GM21367 (cell line): ENCODE measurements around the gene CMIP.

Source experiments
- ATAC-seq: cut with Tn5 transposase; IDR thresholded peaks from one replicate; pipeline ENCODE4 v1.9.1; 2021; ENCODE audit not compliant: unreplicated experiment

Gene CMIP

DNA sequence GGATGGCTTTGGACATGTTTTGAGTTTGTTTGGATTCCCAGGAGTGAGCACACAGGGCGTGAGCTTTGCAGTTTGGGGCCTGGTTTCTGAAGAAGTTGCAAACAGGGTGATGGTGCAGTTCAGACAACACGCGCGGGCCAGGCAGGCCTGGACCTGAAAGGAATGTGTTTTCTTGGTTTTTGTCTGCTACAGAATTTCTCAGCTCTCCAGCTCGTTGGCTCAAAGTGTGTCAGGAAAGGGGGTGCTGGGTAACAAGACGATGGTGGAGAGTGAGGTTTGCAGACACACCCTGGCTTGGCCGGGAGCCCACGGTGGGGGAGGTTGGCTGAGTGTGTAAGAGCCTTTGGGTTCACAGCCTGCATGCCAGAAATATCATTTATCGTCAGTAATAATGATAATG, 82.3 kb downstream of the CMIP start:
- ATAC-seq, result no peak

- ATAC-seq, result no peak
Observed at GRCh38 chr16:81527477-81528178, 83.0 kb downstream of the CMIP start.

- no peak for ATAC-seq
Observed at GRCh38 chr16:81528256-81528655, 83.6 kb downstream of the CMIP start.

DNA sequence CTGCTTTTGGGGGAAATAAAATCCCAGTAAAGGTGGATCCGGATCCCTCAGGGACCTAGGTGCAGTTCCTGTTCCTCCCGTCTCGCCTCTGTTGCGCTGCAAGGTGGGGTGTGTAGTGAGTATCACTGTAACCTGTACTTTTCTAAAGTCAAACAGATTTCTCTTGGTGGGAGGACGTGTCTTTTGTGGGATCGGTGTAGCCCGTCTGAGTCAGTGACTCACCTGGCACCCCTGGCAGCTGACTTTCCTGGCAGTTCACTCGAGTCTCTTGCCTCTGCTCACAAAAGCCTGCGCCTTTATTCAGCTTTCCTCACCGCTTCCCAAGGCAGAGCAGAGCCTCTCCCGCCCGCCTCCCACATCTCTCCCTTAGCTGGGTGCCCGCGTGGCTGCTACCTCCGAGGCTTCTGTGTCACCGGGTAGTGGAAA, 85.7 kb downstream of the CMIP start:
- ATAC-seq, result no peak

DNA sequence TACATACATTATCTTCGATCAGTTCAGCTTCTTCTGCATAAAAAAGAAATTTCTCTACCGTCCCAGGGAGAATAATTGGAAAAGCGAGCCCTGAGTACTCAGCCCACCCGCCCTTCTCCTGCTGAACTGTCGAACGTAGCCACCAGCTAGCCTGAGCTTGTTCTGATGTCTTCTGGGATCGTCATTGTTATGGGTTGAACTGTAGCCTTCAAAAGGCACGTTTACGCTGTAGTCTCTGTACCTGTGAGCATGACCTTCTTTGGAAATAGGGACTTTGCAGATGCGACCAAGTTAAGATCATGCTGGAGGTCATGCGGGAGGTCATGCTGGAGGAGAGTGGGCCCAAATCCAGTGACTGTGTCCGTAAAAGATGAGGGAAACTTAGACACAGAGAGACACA, 86.2 kb downstream of the CMIP start:
- ATAC-seq, result no peak

- no peak for ATAC-seq
Observed at GRCh38 chr16:81531419-81531821, 86.8 kb downstream of the CMIP start.

GRCh38 chr16:81532491-81533174, 88.0 kb downstream of the CMIP start:
- no peak for ATAC-seq

DNA sequence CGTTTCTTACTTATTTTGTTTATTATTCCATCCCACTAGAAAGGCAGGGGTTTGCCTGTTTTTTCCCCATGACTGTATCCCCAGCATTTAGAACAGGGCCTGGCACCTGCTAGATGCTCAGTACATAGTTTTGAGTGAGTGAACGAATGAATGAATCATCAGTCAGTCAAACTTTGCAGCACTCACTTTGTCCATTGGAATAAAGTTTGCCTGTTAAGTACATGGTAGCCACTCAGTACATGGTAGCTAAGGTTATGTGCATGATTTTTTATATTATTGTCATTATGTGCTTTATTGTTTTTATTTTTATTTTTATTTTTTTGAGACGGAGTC, 88.5 kb downstream of the CMIP start:
- no peak for ATAC-seq

GRCh38 chr16:81535679-81536360, 91.2 kb downstream of the CMIP start:
- ATAC-seq, result no peak

GRCh38 chr16:81536648-81537047, 92.0 kb downstream of the CMIP start:
- ATAC-seq, result no peak

- no peak for ATAC-seq
Observed at GRCh38 chr16:81537721-81538561, 93.3 kb downstream of the CMIP start.

- ATAC-seq, result no peak
Observed at GRCh38 chr16:81539009-81539758, 94.6 kb downstream of the CMIP start.

GRCh38 chr16:81539759-81540472, 95.3 kb downstream of the CMIP start:
- no peak for ATAC-seq

- no peak for ATAC-seq
Observed at GRCh38 chr16:81541314-81541713, 96.7 kb downstream of the CMIP start.

DNA sequence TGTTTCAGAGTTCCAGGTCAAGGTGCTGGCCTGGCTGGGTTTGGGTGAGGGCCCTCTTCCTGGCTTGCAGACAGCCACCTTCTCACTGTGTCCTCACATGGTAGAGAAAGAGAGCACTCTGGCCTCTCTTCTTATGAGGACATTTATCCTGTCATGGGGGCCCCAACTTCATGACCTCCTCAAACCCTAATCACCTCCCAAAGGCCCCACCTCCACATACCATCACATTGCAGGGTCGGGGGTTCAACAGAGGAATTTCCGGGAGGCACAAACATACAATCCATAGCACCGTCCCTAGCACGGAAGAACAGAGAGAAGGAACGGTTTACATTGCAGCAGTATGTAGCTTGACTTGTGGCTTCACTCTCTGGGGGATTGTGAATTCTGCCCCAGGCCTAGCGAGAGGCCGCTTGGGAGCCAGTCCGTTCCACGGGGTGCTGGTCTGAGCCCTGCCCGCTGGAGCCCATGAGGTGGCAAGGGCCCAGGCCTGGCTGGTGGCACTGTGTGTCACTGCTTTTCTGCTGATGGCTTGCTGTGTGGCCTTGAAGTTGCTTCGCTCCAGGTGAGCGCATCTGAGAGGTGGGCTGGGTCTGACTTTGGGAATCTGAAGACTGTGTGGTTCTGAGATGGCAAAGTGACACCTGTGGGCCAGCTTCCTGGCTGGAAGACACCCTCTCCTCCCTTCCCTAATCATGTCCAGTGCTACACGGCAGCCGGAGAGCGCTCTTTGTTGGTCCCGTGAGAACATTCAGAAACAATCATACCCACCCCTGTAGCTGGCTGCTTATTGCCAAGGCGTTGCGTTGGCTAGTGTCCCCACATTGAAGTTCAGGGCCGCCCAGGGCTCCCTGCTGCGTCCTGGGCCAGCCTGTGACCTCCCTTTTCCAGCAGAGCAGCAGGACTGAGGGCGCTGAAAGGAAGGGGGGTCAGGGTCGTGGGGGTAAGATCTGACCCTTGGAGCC, 98.3 kb downstream of the CMIP start:
- ATAC-seq, result no peak

GRCh38 chr16:81543571-81543970, 99.0 kb downstream of the CMIP start:
- ATAC-seq, result no peak

DNA sequence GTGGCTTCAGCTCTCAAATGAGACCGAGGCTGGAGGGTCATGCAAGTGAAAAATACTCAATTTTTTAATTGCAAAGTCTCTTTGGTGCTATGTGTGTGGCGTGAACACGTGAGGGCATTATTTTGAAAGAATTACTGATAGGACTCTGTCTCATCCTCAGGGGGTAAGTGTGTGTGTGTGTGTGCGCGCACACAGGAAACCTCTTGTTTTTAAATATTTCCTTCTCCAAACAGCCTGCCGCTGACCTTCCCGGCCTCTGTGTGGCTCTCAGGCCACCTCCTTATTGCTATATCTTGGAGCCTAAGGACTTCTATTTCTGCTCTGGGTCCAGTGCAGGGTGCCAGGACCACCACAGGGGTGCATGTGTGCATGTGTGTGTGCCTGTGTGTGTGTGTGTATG, 99.7 kb downstream of the CMIP start:
- no peak for ATAC-seq

DNA sequence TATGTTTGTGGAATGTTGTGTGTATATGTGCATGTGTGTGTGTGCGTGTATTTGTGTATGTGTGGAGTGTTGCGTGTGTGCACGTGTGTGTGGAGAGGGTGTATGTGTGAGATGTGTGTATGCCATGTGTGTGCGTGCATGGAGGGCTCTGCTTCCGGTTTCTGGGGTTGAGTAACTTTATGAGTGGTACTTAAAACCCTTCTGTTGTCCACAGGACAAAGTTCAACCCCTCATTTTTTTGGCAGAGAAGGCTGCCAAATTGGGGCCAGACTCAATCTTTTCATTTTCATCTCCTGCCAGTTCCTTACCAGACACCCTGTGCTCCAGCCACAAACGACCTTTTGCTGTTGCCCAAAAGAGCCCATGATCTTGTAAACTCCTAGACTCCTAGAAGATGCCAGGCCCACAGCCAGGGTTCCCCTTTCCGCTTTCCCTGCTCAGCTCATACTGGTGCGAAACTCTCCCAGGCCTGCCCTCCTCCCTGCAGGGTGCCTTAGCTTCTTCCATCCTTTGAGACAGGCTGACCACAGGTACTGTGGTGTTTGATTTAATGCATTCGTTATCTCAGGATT, 100.2 kb downstream of the CMIP start:
- no peak for ATAC-seq
